ENCODE measurements around the gene ERN1. TPM values are rescaled to one million over a fixed set of nuclear protein-coding genes. Genes with fewer than 3 reads are reported as not detected.
A peak's percentile ranks its signal among the peaks of the same experiment; 100 is the strongest.

The ERN1 gene
- total RNA-seq, 4 donors from 2014 or later: 7.8 to 29.2 (median 12.8) TPM

DNA sequence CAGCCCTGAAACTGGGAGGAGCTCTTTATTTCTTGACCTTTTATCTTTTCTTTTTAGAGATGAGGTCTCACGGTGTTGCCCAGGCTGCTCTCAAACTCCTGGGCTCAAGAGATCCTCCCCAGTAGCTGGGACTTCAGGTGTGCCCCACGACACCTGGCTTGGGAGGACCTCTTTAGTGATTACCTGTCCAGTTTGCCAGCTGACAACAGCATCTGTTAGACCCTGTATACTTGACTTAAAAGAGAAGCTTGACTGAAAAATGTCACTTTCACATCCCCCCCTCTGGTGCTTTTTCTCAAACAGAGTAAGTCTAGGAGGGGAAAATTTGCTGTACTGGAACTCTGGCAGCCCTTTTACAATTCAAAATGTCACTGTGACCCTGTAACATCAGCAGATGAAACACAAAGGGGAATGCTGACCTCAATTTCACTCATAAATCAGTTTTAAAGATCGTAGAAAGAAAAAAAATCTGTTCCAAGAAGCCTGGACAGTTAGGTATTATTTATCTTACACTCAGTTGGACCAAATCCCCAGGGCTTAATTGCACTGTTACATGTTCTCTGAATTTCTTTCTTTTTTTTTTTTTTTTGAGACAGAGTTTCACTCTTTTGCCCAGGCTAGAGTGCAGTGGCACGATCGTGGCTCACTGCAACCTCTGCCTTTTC is 1.8 kb upstream of the ERN1 start:
- H3K9me3 ChIP-seq: no peaks in the 10 kb centered on the region
- TF ChIP-seq, protein P1, sequence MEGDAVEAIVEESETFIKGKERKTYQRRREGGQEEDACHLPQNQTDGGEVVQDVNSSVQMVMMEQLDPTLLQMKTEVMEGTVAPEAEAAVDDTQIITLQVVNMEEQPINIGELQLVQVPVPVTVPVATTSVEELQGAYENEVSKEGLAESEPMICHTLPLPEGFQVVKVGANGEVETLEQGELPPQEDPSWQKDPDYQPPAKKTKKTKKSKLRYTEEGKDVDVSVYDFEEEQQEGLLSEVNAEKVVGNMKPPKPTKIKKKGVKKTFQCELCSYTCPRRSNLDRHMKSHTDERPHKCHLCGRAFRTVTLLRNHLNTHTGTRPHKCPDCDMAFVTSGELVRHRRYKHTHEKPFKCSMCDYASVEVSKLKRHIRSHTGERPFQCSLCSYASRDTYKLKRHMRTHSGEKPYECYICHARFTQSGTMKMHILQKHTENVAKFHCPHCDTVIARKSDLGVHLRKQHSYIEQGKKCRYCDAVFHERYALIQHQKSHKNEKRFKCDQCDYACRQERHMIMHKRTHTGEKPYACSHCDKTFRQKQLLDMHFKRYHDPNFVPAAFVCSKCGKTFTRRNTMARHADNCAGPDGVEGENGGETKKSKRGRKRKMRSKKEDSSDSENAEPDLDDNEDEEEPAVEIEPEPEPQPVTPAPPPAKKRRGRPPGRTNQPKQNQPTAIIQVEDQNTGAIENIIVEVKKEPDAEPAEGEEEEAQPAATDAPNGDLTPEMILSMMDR (IDR thresholded peaks at IDR 0.05): no peak
- no peak for TF ChIP-seq EP300 (IDR thresholded peaks at IDR 0.05; ENCODE audit: low read depth)
- no peak for TF ChIP-seq POLR2A (IDR thresholded peaks at IDR 0.05)
- in situ Hi-C loops (cut with MboI; ENCODE audit: low pct_ligation_motif_present in 1 of 4, low pct_unique_long_range_greater_than_20kb in 1 of 4, low sequenced_read_pairs in 3 of 4): loop anchor here in 3 of 4 donors (10.0 to 25.0 kb wide), 5 partner anchors 57 to 219 kb away; partner anchors contain the start of genes CSHL1 (in 3 of the 3), GH1 (in 3 of the 3) and ICAM2 (in 2 of the 3)
- 72 to 79% methylated on average over 4 to 5 of the region's 5 CpGs for WGBS, 2 donors (ENCODE audit: low coverage in 1 of 2)
- H3K27me3 ChIP-seq: no peaks in the 10 kb centered on the region
- H3K27ac ChIP-seq: peak overlapping the region in 3 of 4 donors; percentile 99 to 100 (median 100)
- no peak for DNase-seq
- H3K4me3 ChIP-seq: no peak overlapping the region
- no peaks in the 10 kb centered on the region for H3K36me3 ChIP-seq
- peaks cover 11 to 36% (median 20%) of the 10 kb centered on the region in 4 donors for H3K4me1 ChIP-seq
- intact Hi-C loops (cut with DNase I; ENCODE audit: low total_unique reads): loop anchor here (2.0 to 10.0 kb wide), 2 partner anchors 67 to 105 kb away; no protein-coding TSS in a partner anchor

DNA sequence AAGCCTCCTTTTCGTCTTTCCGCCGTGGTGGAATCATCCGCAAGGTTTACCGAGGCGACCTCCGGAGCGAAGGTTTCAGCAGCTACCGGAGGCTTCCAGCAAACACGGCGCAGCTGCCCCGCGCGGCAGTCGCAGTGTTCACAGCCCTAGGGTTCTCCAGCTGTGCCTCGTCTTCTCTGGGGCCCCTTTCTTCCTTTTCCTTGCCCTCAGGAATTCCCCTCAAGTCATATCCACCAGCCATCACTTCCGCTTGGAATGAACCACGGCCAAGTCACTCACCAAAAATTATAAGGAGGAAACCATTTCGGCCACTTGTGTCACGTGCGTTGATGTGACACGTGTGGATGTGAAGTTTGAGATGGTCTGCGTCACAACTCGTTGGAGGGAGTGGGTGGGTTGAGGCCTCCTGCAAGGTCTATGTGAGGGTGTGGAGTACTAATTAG is 636 bp upstream of the ERN1 start:
- intact Hi-C loops (cut with DNase I; ENCODE audit: low total_unique reads): loop anchor here (10.0 kb wide), 1 partner anchor 66 kb away; no protein-coding TSS in a partner anchor
- Histone ChIP-seq H3K9me3 (no peaks in the 10 kb centered on the region), H3K36me3 (no peaks in the 10 kb centered on the region), H3K27me3 (no peaks in the 10 kb centered on the region), H3K27ac (peak overlapping the region; percentile 98 to 100 (median 100)), H3K4me1 (peaks cover 11 to 36% (median 20%) of the 10 kb centered on the region in 4 donors), H3K4me3 (peak overlapping the region; percentile 20 to 97 (median 56))
- DNase-seq: peak; percentile 51
- no peak for TF ChIP-seq EP300 (IDR thresholded peaks at IDR 0.05; ENCODE audit: low read depth)
- no peak for TF ChIP-seq POLR2A (IDR thresholded peaks at IDR 0.05)
- TF ChIP-seq, protein P1 (IDR thresholded peaks at IDR 0.05): peak in 1 of 5 experiments; percentile 22
- no peak for TF ChIP-seq POLR2AphosphoS5 (IDR thresholded peaks at IDR 0.05)
- 9 to 17% methylated on average over 4 to 21 of the region's 24 CpGs for WGBS, 2 donors (ENCODE audit: low coverage in 1 of 2)
- in situ Hi-C loops (cut with MboI; ENCODE audit: low pct_ligation_motif_present in 1 of 4, low pct_unique_long_range_greater_than_20kb in 1 of 4, low sequenced_read_pairs in 3 of 4): loop anchor here in 3 of 4 donors (10.0 to 25.0 kb wide), 5 partner anchors 56 to 218 kb away; partner anchors contain the start of genes CSHL1 (in 3 of the 3), GH1 (in 3 of the 3) and ICAM2 (in 2 of the 3)

DNA sequence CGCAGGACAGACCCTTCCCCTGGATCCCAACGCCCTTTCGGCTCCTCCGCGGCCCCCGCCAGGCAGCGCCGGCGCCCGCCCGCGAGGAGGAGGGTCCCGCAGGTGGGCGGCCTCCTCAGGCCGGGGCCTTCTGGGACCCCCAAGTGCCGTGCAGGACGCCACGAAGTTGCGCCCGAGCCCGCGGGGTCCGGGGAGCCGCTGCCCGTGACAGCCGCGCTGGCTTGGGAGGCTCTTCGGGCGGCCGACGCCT is 504 bp downstream of the ERN1 start:
- Histone ChIP-seq H3K9me3 (no peaks in the 10 kb centered on the region), H3K27me3 (no peaks in the 10 kb centered on the region), H3K4me1 (peaks cover 11 to 36% (median 20%) of the 10 kb centered on the region in 4 donors), H3K27ac (peak overlapping the region; percentile 98 to 100 (median 100)), H3K36me3 (no peaks in the 10 kb centered on the region), H3K4me3 (peak overlapping the region; percentile 77 to 97 (median 90))
- in situ Hi-C loops (cut with MboI; ENCODE audit: low pct_ligation_motif_present in 1 of 4, low pct_unique_long_range_greater_than_20kb in 1 of 4, low sequenced_read_pairs in 3 of 4) (loop anchor here in 1 of 4 donors (25.0 kb wide), 1 partner anchor 217 kb away; the partner anchor contains the start of genes CSHL1 and GH1), intact Hi-C loops (cut with DNase I; ENCODE audit: low total_unique reads) (no loop called here)
- 0% methylated on average over 11 of the region's 31 CpGs; no CpG with 5 or more reads in 1 of the 2 donors for WGBS, 2 donors (ENCODE audit: low coverage in 1 of 2)
- no peak for DNase-seq
- no peak for TF ChIP-seq EP300 (IDR thresholded peaks at IDR 0.05; ENCODE audit: low read depth)
- TF ChIP-seq, protein P1 (IDR thresholded peaks at IDR 0.05): no peak
- TF ChIP-seq POLR2AphosphoS5 (IDR thresholded peaks at IDR 0.05): no peak
- no peak for TF ChIP-seq POLR2A (IDR thresholded peaks at IDR 0.05)

DNA sequence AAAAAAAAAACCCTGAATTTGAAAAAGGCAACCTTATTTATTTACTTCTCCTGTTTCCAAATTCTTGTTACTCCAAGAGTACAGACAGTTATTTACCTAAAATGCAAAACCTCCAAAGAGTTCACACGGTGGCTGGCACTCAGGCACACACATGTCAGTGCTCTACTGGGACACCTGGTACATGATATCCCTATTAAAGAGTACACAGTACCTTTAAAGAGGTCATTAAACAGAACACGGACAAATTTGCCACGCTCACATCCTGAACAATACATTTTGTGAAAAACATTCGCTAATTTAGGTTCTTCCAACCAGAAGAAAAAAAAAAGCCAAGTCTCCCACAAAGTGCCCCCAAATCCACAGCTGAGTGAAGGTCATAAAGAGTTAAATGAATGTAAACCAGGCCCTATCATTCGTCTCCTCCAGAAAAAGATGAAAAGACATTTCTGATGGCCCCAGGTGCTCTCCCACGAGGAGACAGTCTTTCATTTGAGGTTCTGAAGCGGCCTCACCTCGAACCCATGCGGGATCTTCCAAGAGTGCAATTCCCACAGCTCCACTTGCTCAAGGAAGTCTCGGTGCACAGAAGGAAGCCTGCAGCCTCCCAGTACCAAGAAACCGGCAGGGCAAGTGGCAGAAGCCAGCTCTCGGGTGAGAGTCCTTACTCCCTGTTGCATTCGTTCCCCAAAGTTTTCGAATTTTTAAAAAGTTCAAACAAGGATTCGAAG is 993 bp downstream of the ERN1 start:
- TF ChIP-seq EP300 (IDR thresholded peaks at IDR 0.05; ENCODE audit: low read depth) (no peak), POLR2A (IDR thresholded peaks at IDR 0.05) (peak; percentile 11), POLR2AphosphoS5 (IDR thresholded peaks at IDR 0.05) (peak; percentile 12 to 44 (median 29))
- Histone ChIP-seq H3K9me3 (no peaks in the 10 kb centered on the region), H3K27me3 (no peaks in the 10 kb centered on the region), H3K36me3 (no peaks in the 10 kb centered on the region), H3K4me3 (peak overlapping the region; percentile 77 to 97 (median 90)), H3K4me1 (peaks cover 11 to 36% (median 20%) of the 10 kb centered on the region in 4 donors), H3K27ac (peak overlapping the region; percentile 98 to 100 (median 100))
- in situ Hi-C loops (cut with MboI; ENCODE audit: low pct_ligation_motif_present in 1 of 4, low pct_unique_long_range_greater_than_20kb in 1 of 4, low sequenced_read_pairs in 3 of 4) (loop anchor here in 1 of 4 donors (25.0 kb wide), 1 partner anchor 217 kb away; the partner anchor contains the start of genes CSHL1 and GH1), intact Hi-C loops (cut with DNase I; ENCODE audit: low total_unique reads) (no loop called here)
- 8 to 9% methylated on average over 8 to 14 of the region's 15 CpGs for WGBS, 2 donors (ENCODE audit: low coverage in 1 of 2)
- peak; percentile 62 for DNase-seq
